Adipose tissue (tissue), 3 donors: ENCODE results near the gene CLEC9A. TPM values are rescaled to one million over a fixed set of nuclear protein-coding genes. Genes with fewer than 3 reads are reported as not detected.

Experiments used
- H3K27ac ChIP-seq: one replicate; pipeline ENCODE4 v1.5.1; 2013; ENCODE audit warnings: low read depth, low read length
- WGBS, 3 donors: extraction: QIAGEN DNeasy Blood & Tissue Kit; methylation state at CpG; one replicate each; pipeline ENCODE4 v1.1.7; 2013; 5-methylcytosine and 5-hydroxymethylcytosine counted together
- polyA plus RNA-seq, 3 donors: library from polyadenylated mRNA; stranded (reverse); fragments of 200-250 nt; gene quantifications; one replicate each; pipeline ENCODE4 v1.2.3, GENCODE V29; 2013
- donor health status: healthy with polysubstance abuse.
- donor health status: Bipolar disorder and iron deficiency.
- donor health status: healthy.

Gene CLEC9A
- polyA plus RNA-seq, 3 donors = 0.12 TPM; not detected in 2

- 50 to 69% (median 55%) methylated on average over 7 of the region's 7 CpGs for WGBS, 3 donors
- H3K27ac ChIP-seq = no peak overlapping the region
These were observed 21.9 kb downstream of the CLEC9A start for GRCh38 chr12:10052193-10052913.

DNA sequence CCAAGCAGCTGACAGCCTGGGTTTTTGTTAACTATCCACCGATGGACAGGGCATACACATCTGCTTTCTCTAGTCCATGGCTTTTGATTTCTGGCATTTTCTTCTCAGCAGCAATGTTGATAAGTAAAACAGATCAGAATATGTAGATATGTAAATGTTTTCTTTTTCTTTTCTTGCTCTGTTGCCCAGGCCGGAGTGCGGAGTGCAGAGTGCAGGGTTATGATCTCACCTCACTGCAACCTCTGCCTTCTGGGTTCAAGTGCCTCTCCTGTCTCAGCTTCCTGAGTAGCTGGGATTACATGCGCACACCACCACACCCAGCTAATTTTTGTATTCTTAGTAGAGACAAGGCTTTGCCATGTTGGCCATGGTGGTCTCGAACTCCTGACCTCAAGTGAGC lies 27.9 kb downstream of the CLEC9A start:
- 77 to 80% (median 80%) methylated on average over 5 of the region's 5 CpGs for WGBS, 3 donors
- H3K27ac ChIP-seq = no peak overlapping the region

GRCh38 chr12:10065241-10065640 lies 34.8 kb downstream of the CLEC9A start:
- WGBS, 3 donors = 73 to 88% (median 83%) methylated on average over 4 of the region's 4 CpGs

GRCh38 chr12:10067264-10067663 lies 36.8 kb downstream of the CLEC9A start:
- H3K27ac ChIP-seq = no peak overlapping the region
- 60 to 77% (median 77%) methylated on average over 4 of the region's 4 CpGs for WGBS, 3 donors

More at GRCh38 chr12:10065241-10065640, 34.8 kb downstream of the CLEC9A start:
- H3K27ac ChIP-seq = no peak overlapping the region

- no peak overlapping the region for H3K27ac ChIP-seq
- WGBS, 3 donors = 5 to 26% (median 13%) methylated on average over 3 of the region's 3 CpGs
These were observed 37.5 kb downstream of the CLEC9A start for GRCh38 chr12:10067942-10068341.

- H3K27ac ChIP-seq = no peak overlapping the region
- 31 to 57% (median 55%) methylated on average over 1 of the region's 1 CpG for WGBS, 3 donors
These were observed 38.2 kb downstream of the CLEC9A start for GRCh38 chr12:10068644-10069043.

DNA sequence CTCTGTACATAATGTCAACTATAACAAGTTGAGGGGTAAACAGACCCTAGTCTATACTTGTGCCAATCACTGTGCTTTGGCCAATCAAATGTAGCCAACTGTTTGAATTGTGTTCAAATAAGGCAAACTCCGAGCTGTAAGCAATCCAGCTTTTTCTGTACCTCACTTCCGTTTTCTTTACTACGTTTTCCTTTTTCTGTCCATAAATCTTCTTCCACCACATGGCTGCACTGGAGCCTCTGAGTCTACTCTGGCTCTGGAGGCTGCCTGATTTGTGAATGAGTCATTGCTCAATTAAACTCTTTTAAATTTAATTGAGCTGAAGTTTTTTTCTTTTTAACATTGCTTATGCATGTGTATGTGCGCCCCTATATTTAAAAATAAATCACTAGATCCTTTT lies 38.6 kb downstream of the CLEC9A start:
- WGBS, 3 donors = 23 to 69% (median 24%) methylated on average over 4 of the region's 4 CpGs
- H3K27ac ChIP-seq = no peak overlapping the region

- 10 to 23% (median 21%) methylated on average over 3 of the region's 3 CpGs for WGBS, 3 donors
- H3K27ac ChIP-seq = no peak overlapping the region
These were observed 39.5 kb downstream of the CLEC9A start for GRCh38 chr12:10069976-10070375.

- H3K27ac ChIP-seq = no peak overlapping the region
- 92 to 96% (median 93%) methylated on average over 4 of the region's 4 CpGs for WGBS, 3 donors
These were observed 39.9 kb downstream of the CLEC9A start for GRCh38 chr12:10070380-10070779.

DNA sequence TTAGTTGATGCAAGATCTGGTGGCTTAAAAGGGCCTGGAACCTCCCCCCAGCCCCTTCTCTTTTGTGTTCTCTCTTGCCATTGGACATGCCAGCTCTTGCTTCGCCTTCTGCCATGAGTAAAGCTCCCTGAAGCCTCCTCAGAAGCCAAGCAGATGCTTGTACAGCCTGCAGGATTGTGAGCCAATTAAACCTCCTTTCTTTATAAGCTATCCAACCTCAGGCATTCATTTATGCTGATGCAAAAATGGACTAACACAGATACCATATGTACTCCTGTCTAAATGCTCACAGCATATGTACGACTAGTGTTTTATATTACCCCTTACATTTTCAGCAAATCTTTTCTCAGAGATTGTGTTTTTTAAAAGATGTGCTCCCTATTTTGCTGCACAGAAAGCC lies 41.6 kb downstream of the CLEC9A start:
- WGBS, 3 donors = 86 to 94% (median 92%) methylated on average over 2 of the region's 2 CpGs
- no peak overlapping the region for H3K27ac ChIP-seq

DNA sequence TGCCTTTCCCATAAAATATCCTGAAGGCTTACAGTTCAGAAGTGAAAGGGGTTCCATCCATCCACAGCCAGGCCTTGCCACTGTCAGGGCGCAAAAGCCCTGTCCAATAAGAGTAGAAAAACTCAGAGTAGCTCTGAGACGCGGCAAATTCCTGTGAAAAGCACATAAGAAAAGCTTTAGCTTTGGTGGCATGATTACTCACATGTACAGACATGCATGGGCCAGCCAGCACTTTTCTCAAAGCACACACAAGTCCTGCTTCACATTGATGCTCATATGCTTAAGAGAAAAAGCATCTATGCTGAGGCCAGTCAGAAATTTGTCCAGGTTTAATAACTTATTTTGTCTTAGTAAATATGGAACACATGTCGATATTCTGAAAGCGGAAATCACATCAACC lies 42.8 kb downstream of the CLEC9A start:
- 88 to 97% (median 97%) methylated on average over 5 of the region's 5 CpGs for WGBS, 3 donors
- no peak overlapping the region for H3K27ac ChIP-seq

DNA sequence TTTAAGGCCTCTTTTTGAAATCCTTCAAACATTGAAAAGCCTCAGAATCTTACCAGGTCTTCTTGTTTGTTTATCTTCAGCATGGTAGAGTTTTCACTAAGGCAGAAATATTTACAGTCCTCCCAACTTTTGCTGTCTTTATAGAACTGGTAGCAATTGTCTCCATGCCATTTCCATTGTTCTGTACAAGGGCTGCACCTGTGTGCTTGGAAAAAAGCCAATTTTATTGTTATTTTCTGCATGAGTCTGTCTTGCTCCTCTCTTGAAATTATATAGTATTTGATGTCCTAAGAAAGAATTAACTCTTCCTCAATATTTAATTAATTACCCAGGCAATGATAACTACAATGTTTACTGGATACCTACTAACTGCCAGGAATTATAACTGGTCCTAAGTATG lies 45.0 kb downstream of the CLEC9A start:
- no peak overlapping the region for H3K27ac ChIP-seq

DNA sequence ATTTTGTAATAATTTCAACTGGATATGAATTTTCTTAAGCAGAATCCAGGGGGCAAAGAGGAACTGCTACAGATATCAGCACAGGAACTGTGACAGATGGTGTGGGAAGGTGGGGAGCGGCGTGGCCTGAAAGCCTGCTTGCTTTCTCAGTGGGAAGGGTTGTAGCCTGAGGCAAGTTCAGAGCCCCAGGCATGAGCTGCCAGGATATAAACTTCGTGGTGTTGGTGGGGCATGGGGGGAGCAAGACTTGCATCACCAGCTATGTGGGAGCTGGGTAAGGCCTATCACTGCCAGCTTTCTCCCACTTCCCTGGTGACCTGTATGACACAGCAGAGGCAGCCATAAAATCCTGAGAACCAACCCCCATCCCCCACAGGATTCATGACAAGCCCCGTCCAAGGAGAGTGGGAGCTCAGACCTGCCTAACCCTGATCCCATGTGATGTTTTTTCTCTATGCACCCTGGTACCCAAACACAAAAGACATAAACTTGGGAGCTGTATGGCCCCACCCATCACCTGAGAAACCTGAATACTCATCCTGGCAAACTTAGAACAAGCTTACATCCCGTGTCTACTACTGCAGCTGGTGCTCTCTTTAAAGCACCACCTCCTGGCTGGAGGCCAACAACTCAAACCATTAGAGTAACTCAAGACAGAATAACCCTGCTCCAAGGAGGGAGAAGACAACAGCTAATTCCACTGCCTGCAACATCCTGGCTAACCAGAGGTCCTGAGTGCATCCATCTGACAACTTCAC lies 51.8 kb downstream of the CLEC9A start:
- H3K27ac ChIP-seq = no peak overlapping the region
- 53 to 72% (median 54%) methylated on average over 5 of the region's 5 CpGs for WGBS, 3 donors

- H3K27ac ChIP-seq = no peak overlapping the region
- 77 to 93% (median 83%) methylated on average over 6 of the region's 6 CpGs for WGBS, 3 donors
These were observed 54.3 kb downstream of the CLEC9A start for GRCh38 chr12:10084733-10085132.

DNA sequence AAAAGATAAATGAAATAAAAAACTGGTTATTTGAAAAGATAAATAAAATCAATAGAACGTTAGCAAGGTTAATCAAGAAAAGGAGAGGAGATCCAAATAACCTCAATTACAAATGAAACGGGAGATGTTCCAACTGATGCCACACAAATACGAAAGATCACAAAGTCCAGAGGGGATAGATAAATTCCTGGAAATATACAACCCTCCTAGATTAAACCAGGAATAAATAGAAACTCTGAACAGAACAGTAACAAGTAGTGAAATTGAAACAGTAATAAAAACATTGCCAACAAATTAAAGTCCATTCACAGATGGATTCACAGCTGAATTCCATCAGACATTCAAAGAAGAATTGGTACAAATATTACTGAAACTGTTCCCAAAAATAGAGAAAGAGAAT lies 55.9 kb downstream of the CLEC9A start:
- H3K27ac ChIP-seq = no peak overlapping the region
- 68 to 82% (median 82%) methylated on average over 3 of the region's 3 CpGs for WGBS, 3 donors

DNA sequence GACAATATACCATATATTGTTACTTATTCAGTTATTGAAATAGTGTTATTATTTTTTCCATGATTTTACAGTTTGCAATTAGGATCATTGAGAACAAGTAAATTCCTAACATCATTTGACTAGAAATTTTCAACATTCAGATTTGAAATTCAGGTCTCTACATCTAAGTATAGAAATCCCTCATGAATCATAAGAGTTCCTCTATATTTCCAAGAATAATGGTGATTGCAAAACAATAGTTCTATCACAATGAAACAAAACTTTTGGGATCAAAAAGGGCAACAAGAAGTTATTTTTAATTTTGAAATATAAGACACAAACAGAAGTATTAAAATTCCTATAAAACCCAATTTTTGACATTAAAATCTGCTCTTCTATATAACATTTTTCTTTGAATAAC lies 57.5 kb downstream of the CLEC9A start:
- H3K27ac ChIP-seq = no peak overlapping the region

DNA sequence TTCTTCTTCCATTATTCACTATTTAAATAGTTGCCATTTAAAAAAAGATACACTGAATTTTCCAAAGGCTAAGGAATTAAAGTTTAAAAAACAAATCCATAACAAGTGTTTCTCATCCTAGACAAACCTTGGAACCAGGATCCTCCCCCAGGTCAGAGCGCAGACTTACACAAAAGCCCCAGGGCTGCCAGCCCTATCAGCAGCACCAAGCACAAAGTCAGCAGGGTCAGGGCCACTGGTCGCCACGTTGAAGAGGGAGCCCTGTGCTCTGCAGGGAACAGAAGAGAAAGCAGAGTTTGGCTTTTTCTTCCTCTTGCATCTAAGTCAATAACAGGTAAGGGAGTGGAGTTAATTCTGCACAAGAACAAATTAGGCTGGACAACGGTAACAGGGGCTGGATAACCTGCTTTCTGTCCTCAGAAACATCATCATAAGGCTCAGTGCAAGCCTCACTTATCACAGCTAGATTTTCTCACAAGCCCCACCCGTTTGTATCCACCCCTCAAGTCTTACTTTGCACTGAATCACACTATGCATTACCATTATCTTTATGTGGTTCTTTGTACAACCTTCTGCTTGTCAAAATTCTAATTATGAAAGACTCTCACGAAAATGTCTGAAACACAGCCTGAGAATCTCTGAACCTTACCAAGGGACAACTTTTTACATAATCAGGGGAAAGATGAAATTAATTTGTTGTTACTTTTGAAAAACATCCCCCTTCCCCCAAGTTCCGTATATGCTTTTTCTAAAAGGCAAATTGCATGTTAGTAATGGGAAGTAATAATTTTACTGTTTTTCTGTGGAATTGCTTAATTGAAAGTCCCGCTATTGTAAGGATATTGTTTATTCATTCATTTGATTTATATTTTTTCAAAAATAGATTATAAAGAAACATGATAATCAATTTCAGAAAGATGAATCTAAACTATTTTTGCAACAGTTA lies 58.7 kb downstream of the CLEC9A start:
- no peak overlapping the region for H3K27ac ChIP-seq
- 46 to 61% (median 59%) methylated on average over 8 of the region's 8 CpGs for WGBS, 3 donors

GRCh38 chr12:10094646-10095395 lies 64.3 kb downstream of the CLEC9A start:
- WGBS, 3 donors = 46 to 54% (median 50%) methylated on average over 4 of the region's 4 CpGs

More at GRCh38 chr12:10094646-10095395, 64.3 kb downstream of the CLEC9A start:
- no peak overlapping the region for H3K27ac ChIP-seq
